Thyroid gland (tissue), 4 donors: ENCODE results near the gene LHPP.

ENCODE experiments used
- POLR2A ChIP-seq, 2 donors: fragments of 450-650 bp; IDR thresholded peaks; one replicate each; pipeline ENCODE4 v1.6.1; 2017; ENCODE audit warnings: antibody characterized with exemption in 2 of 2, mild to moderate bottlenecking in 2 of 2, moderate library complexity in 1 of 2
- TF ChIP-seq, protein P1 (sequence below), 6 experiments: fragments of 200-600 bp in 3 of 6; fragments of 450-650 bp in 3 of 6; sonication (generic) in 3 of 6; IDR thresholded peaks; one replicate each; pipeline ENCODE4 v1.5.1; 2016 to 2019; ENCODE audit warnings: antibody characterized with exemption in 6 of 6, mild to moderate bottlenecking in 2 of 6, inconsistent platforms in 1 of 6, moderate library complexity in 1 of 6

GRCh38 chr10:124496150-124496549 is 34.5 kb downstream of the LHPP start:
- TF ChIP-seq, protein P1, sequence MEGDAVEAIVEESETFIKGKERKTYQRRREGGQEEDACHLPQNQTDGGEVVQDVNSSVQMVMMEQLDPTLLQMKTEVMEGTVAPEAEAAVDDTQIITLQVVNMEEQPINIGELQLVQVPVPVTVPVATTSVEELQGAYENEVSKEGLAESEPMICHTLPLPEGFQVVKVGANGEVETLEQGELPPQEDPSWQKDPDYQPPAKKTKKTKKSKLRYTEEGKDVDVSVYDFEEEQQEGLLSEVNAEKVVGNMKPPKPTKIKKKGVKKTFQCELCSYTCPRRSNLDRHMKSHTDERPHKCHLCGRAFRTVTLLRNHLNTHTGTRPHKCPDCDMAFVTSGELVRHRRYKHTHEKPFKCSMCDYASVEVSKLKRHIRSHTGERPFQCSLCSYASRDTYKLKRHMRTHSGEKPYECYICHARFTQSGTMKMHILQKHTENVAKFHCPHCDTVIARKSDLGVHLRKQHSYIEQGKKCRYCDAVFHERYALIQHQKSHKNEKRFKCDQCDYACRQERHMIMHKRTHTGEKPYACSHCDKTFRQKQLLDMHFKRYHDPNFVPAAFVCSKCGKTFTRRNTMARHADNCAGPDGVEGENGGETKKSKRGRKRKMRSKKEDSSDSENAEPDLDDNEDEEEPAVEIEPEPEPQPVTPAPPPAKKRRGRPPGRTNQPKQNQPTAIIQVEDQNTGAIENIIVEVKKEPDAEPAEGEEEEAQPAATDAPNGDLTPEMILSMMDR (IDR thresholded peaks at IDR 0.05) = no peak
- no peak for TF ChIP-seq POLR2A (IDR thresholded peaks at IDR 0.05)
